Measurements from ENCODE around the gene CCL8. TPM values are rescaled to one million over a fixed set of nuclear protein-coding genes. Genes with fewer than 3 reads are reported as not detected.
"Not testable (repeated sequence)": the region's sequence is repeated elsewhere in the genome, so short reads cannot be mapped to it uniquely, and the experiment has no call there.

The CCL8 gene
- polyA plus RNA-seq, 6 donors from 2014 or later, result not detected

DNA sequence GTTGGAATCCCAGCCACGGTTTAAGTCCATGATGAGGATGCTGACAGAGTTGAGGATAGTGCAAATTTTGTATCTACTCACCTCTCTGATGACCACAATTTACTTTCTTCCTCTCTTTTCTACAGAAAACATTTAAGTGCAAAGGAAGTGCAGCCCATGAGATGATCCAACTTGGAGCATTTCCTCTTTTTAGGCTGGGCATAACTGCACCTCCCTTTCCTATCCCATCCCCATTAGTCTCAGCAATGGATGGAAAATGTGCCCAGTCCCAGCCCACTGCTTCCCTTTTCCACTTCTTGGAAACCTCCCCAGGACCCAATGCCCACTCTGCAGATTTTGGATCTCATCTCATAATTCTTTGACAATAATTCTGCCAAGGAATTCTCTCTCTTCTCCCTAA lies 16.6 kb upstream of the CCL8 start:
- Mint-ChIP-seq H3K4me3 (no peak overlapping the region), H3K36me3 (peaks cover 0 to 3% of the 10 kb centered on the region in 2 donors), H3K9me3 (peaks cover 0 to 6% (median 0%) of the 10 kb centered on the region in 7 donors), H3K4me1 (peaks cover 5 to 13% (median 13%) of the 10 kb centered on the region in 3 donors), H3K27me3 (peaks cover 42 to 56% (median 51%) of the 10 kb centered on the region in 3 donors), H3K27ac (no peak overlapping the region)
- ATAC-seq (ENCODE audit: low read depth in 2 of 2), result no peak
- DNase-seq, result no peak

DNA sequence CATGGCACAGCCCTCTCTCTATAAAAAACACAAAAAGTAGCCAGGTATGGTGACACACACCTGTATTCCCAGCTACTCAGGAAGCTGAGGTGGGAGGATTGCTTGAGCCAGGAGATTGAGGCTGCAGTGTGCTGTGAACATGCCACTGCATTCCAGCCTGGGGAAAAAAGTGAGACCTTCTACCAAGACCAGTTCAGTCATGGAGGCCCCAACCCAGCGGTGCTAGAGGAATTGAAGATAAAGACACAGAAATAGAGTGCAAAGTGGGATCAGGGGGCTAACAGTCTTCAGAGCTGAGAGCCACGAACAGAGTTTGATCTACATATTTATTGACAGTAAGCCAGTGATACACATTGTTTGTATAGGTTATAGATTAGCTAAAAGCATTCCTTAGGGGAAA lies 15.6 kb upstream of the CCL8 start:
- no peak for ATAC-seq (ENCODE audit: low read depth in 2 of 2)
- Mint-ChIP-seq H3K36me3 (peaks cover 0 to 3% of the 10 kb centered on the region in 2 donors), H3K4me3 (no peak overlapping the region), H3K27me3 (peaks cover 42 to 56% (median 49%) of the 10 kb centered on the region in 3 donors), H3K4me1 (peaks cover 5 to 13% (median 13%) of the 10 kb centered on the region in 3 donors), H3K9me3 (peaks cover 0 to 4% (median 0%) of the 10 kb centered on the region in 7 donors), H3K27ac (no peak overlapping the region)
- no peak for DNase-seq

DNA sequence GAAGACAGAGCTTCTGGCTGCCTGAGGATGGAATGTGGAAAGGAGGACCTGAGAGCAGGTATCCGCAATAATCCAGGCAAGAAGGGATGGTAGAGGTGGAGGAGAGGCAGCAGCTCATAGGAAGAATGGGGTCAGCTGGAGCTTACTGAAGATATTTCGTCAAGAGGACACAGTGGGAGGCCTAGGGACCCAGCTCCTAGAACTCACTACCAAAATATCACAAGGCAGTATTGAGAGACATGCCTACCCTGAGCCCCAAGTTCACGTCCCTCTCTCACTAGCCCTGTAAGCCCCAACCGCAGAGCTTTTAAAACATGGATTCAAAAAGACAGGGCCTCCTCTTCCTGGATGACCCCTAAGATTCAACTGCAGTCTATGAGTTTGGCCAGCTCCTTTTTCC lies 14.2 kb upstream of the CCL8 start:
- Mint-ChIP-seq H3K36me3 (peaks cover 0 to 3% of the 10 kb centered on the region in 2 donors), H3K4me3 (no peak overlapping the region), H3K27me3 (peaks cover 35 to 52% (median 41%) of the 10 kb centered on the region in 3 donors), H3K4me1 (peaks cover under 1 to 5% (median 2%) of the 10 kb centered on the region in 3 donors), H3K27ac (no peak overlapping the region), H3K9me3 (no peaks in the 10 kb centered on the region)
- no peak for ATAC-seq (ENCODE audit: low read depth in 2 of 2)
- no peak for DNase-seq

DNA sequence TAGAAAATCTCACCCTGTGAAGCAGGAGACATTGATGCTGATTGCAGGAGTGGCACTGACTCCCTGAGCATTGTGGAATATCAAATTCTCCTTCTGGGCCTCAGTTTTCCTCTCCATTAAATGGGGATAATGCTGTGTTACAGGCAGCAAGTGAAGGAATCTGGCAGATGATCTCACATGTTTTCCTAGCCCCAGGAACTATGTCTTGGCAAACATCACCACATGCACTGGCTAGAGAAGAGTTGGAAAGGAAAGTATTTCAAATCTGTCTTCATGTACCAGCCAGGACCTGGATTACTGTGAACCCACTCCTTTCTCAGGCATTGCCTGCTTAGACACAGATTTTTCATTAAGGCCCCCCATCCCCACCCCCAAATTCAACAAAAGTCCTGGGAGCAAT lies 13.6 kb upstream of the CCL8 start:
- peaks cover 37 to 53% (median 46%) of the 10 kb centered on the region in 3 donors for H3K27me3 Mint-ChIP-seq
- H3K9me3 Mint-ChIP-seq, result no peaks in the 10 kb centered on the region
- no peak for ATAC-seq (ENCODE audit: low read depth in 2 of 2)
- DNase-seq, result no peak
- peaks cover 0 to 3% of the 10 kb centered on the region in 2 donors for H3K36me3 Mint-ChIP-seq
- H3K4me1 Mint-ChIP-seq, result peaks cover 0 to 3% (median 0%) of the 10 kb centered on the region in 3 donors
- no peak overlapping the region for H3K27ac Mint-ChIP-seq
- no peak overlapping the region for H3K4me3 Mint-ChIP-seq

DNA sequence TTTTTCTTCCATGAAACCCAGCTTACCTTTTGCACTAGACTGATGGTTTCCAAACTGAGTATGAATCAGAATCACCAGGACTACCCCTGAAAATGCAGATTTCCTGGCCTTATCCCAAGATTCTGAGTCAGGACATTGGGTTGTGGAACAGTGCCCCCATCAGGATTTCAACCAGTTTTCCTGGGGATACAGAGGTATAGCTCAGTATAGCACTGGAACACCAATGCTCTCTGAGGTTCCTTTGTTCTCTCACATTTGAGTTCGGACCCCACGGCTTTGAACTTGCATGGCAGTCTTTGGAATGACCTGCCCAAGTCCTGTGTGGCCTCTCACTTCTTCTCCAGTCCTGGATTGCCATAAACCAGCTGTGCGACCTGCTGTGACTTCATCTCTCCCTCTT lies 12.8 kb upstream of the CCL8 start:
- Mint-ChIP-seq H3K27ac (no peak overlapping the region), H3K9me3 (no peaks in the 10 kb centered on the region), H3K4me3 (no peak overlapping the region), H3K27me3 (peaks cover 34 to 48% (median 42%) of the 10 kb centered on the region in 3 donors), H3K36me3 (no peaks in the 10 kb centered on the region), H3K4me1 (no peaks in the 10 kb centered on the region)
- DNase-seq (no peak), ATAC-seq (ENCODE audit: low read depth in 2 of 2) (no peak)

DNA sequence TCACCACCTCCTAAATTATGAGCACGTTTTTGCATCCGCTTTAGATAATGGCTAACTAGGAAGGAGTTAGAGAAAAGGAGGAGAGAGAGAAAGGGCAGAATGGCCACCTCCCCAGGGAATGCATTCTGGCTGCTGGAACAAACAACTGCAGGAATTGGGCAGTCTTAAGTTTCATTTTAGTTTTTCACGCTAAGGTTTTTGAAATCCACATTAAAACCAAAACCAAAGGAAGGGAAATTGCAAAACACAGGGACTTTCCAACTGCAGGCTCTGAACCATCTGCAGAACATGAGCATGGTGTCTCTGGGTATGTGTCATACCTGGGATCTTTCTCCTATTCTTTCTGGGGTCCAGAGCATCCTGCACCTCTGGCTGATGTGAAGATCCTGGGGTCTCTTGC lies 12.1 kb upstream of the CCL8 start:
- H3K9me3 Mint-ChIP-seq, result no peaks in the 10 kb centered on the region
- H3K4me1 Mint-ChIP-seq, result no peaks in the 10 kb centered on the region
- no peak overlapping the region for H3K27ac Mint-ChIP-seq
- peaks cover 28 to 41% (median 38%) of the 10 kb centered on the region in 3 donors for H3K27me3 Mint-ChIP-seq
- H3K36me3 Mint-ChIP-seq, result no peaks in the 10 kb centered on the region
- no peak overlapping the region for H3K4me3 Mint-ChIP-seq
- ATAC-seq (ENCODE audit: low read depth in 2 of 2), result no peak
- DNase-seq, result no peak

DNA sequence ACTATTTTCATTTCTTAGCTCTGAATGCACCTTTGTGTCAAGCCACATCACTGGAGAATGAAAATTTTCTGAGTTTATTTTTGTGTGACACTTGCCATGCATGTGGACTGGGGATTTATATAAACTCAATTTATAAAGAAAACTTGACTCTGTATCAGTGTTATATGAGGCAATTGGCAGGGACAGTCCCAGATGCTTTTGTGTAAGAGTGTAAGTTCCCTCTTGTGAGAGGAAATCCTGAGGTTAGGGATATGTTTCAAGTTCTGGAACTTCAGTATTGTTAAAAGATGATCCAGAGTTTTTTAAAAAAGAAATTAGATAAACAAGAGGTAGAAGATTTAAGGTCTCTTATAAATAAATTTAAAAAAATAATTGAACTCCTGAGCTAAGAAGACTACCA lies 10.9 kb upstream of the CCL8 start:
- DNase-seq (no peak), ATAC-seq (ENCODE audit: low read depth in 2 of 2) (no peak)
- Mint-ChIP-seq H3K4me3 (no peak overlapping the region), H3K27me3 (peaks cover 32 to 42% (median 34%) of the 10 kb centered on the region in 3 donors), H3K27ac (no peak overlapping the region), H3K4me1 (no peaks in the 10 kb centered on the region), H3K9me3 (no peaks in the 10 kb centered on the region), H3K36me3 (no peaks in the 10 kb centered on the region)

DNA sequence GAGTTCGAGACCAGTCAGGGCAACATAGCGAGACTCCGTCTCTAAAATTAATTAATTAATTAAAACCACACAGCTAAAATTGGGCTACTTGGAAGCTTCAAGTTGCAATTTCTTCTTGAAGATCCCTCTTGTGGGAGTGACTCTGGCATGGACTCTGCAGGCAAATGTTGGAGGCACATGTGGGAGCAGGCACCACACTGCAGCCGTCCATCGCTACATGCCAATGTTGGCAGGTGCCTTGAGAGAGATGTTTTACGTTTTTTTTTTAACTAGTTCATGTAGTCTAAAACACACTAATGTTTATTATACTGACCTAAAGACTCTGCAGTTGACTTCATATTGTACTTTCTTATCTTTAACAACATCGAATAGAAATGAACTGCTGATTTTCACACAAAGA lies 7.9 kb upstream of the CCL8 start:
- Mint-ChIP-seq H3K4me3 (no peak overlapping the region), H3K9me3 (no peaks in the 10 kb centered on the region), H3K36me3 (no peaks in the 10 kb centered on the region), H3K27me3 (peaks cover 23 to 48% (median 32%) of the 10 kb centered on the region in 3 donors), H3K27ac (no peak overlapping the region), H3K4me1 (peaks cover 0 to 10% (median 7%) of the 10 kb centered on the region in 3 donors)
- no peak for ATAC-seq (ENCODE audit: low read depth in 2 of 2)
- DNase-seq, result no peak

DNA sequence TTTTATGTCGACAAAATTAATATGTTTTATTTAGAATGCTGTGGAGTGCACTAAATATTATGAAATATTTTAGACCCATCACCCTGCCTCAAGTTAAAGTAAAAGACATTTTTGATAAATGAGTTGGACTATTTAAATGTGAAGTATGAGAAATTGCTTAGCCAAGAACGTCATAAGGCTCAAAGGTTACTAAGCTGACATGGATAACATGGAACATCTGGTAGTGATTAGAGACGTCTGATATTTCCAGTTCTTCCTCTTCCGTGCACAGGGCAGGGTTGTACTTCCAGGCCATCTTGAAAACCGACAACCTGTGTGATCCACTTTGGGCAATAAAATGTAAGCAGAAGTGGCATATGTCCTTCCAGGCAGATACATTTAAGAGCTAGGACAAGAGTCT lies 7.2 kb upstream of the CCL8 start:
- H3K27me3 Mint-ChIP-seq, result peaks cover 30 to 40% (median 32%) of the 10 kb centered on the region in 3 donors
- no peaks in the 10 kb centered on the region for H3K36me3 Mint-ChIP-seq
- no peak for ATAC-seq (ENCODE audit: low read depth in 2 of 2)

DNA sequence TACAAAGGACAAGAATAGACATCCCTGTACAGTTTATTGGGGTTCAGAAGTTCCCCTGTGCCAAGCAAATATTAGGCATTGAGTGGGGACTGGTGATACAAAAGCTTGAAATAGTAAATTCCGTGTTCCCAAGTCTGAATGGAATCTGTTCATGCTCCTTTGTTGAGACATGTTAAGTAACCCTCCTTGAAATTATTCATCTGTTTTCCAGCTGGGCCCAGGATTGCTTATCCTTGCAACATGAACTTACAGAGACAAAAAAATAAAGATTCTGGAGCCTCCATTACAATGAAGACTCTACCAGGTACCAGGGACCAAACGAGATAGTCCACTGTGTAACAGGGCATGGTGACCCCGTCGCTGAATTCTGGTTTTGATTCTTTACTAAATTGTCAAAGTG lies 6.1 kb upstream of the CCL8 start:
- Mint-ChIP-seq H3K4me3 (no peak overlapping the region), H3K27ac (peak overlapping the region in 1 of 6 donors; percentile 35), H3K36me3 (no peaks in the 10 kb centered on the region), H3K27me3 (peaks cover 23 to 30% (median 24%) of the 10 kb centered on the region in 3 donors), H3K4me1 (peaks cover 0 to 10% (median 7%) of the 10 kb centered on the region in 3 donors), H3K9me3 (no peaks in the 10 kb centered on the region)
- no peak for DNase-seq
- ATAC-seq (ENCODE audit: low read depth in 2 of 2), result no peak

More for the DNA sequence above, 7.2 kb upstream of the CCL8 start:
- no peak for DNase-seq
- H3K4me3 Mint-ChIP-seq, result no peak overlapping the region
- no peak overlapping the region for H3K27ac Mint-ChIP-seq
- H3K9me3 Mint-ChIP-seq, result no peaks in the 10 kb centered on the region
- H3K4me1 Mint-ChIP-seq, result peaks cover 0 to 10% (median 7%) of the 10 kb centered on the region in 3 donors

DNA sequence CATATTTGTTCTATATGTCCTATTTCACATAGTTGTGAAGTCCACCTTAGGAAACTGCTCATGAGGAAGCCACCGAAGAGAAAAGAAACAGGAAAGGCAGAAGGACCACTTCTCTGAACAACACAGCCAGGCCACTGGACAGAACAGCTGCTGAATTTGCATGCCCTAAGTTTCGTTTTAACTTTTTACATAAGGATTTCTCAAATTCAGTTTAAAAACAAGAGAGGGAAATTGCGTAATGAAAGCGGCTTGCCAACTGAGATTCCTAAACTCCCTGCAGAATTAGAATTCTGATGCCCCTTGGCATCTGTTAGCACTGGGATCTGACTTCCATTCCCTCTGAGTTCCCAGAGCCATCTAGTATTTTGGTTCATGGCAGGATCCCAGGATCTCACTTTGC lies 5.0 kb upstream of the CCL8 start:
- H3K4me3 Mint-ChIP-seq, result no peak overlapping the region
- peaks cover 22 to 28% (median 24%) of the 10 kb centered on the region in 3 donors for H3K27me3 Mint-ChIP-seq
- peaks cover 0 to 10% (median 7%) of the 10 kb centered on the region in 3 donors for H3K4me1 Mint-ChIP-seq
- no peaks in the 10 kb centered on the region for H3K36me3 Mint-ChIP-seq
- no peaks in the 10 kb centered on the region for H3K9me3 Mint-ChIP-seq
- DNase-seq (no peak), ATAC-seq (ENCODE audit: low read depth in 2 of 2) (no peak)
- H3K27ac Mint-ChIP-seq, result no peak overlapping the region

DNA sequence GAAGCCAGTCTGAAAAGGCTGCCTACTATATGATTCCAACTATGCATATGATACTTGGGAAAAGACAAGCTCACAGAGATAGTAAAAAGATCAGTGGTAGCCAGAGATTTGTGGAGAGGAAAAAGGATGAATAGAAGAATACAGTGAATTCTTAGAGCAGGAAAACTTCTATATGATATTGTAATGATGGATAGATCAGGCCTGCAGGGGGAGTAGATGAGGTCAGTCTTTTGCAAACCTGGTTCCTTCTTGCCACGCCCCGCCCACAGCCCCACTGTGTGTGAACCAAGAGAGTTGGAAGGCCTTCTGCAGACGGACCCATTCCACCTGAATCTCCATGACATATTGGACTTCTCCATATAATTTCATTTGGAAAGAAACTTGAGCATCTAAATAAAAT lies 761 bp upstream of the CCL8 start:
- H3K4me3 Mint-ChIP-seq, result no peak overlapping the region
- H3K4me1 Mint-ChIP-seq, result peaks cover 0 to 10% (median 7%) of the 10 kb centered on the region in 3 donors
- H3K27ac Mint-ChIP-seq, result no peak overlapping the region
- ATAC-seq (ENCODE audit: low read depth in 2 of 2) (no peak), DNase-seq (no peak)
- no peaks in the 10 kb centered on the region for H3K36me3 Mint-ChIP-seq
- peaks cover 7 to 32% (median 25%) of the 10 kb centered on the region in 3 donors for H3K27me3 Mint-ChIP-seq
- peaks cover 0 to 7% (median 2%) of the 10 kb centered on the region in 7 donors for H3K9me3 Mint-ChIP-seq

DNA sequence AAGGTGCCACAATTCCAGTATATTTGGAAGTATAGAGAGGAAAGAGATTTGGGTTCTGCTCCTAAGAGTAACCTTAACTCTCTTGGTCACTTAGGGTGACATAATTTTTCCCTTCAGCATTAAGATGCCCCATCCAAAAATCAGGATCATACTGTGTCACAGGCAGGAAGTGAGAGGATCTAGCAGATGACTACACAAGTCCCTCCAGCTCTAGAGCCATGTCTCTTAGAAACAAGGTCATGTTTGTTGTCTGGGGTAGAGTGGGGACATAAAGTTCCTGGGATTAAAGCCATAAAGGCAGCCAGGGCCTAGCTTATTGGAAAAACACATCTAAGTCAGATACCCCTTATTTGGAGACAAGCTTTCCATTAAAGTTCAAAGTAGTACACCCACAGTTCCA lies 2.7 kb downstream of the CCL8 start:
- Mint-ChIP-seq H3K9me3 (peaks cover 5 to 35% (median 21%) of the 10 kb centered on the region in 7 donors), H3K27ac (no peak overlapping the region), H3K27me3 (peaks cover 18 to 44% (median 18%) of the 10 kb centered on the region in 3 donors), H3K36me3 (peaks cover 7 to 16% of the 10 kb centered on the region in 2 donors), H3K4me1 (no peaks in the 10 kb centered on the region), H3K4me3 (no peak overlapping the region)
- ATAC-seq (ENCODE audit: low read depth in 2 of 2) (no peak), DNase-seq (no peak)

DNA sequence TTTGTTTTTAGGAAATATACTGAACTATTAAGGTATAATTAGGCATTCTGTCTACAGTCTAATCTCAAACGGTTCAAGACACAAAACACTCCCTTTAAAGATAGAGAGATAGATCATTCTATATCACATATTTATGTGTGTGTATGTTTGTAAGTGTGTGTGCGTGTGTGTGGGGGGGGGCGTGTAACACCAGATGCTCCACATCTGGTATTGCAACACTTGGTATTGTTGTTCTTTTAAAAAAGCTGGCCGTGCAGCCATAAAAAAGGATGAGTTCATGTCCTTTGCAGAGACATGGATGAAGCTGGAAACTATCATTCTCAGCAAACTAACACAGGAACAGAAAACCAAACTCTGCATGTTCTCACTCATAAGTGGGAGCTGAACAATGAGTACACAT lies 8.3 kb downstream of the CCL8 start:
- ATAC-seq (ENCODE audit: low read depth in 2 of 2); H3K4me3 Mint-ChIP-seq; DNase-seq; H3K27ac Mint-ChIP-seq; H3K4me1 Mint-ChIP-seq: not testable (repeated sequence)
- Mint-ChIP-seq H3K9me3 (peaks cover 5 to 35% (median 21%) of the 10 kb centered on the region in 7 donors), H3K27me3 (peaks cover 18 to 52% (median 29%) of the 10 kb centered on the region in 3 donors), H3K36me3 (peaks cover 7 to 16% of the 10 kb centered on the region in 2 donors)
